Measurements from ENCODE around the gene ARHGAP1.
A peak's percentile ranks its signal among the peaks of the same experiment; 100 is the strongest.

Gene ARHGAP1

DNA sequence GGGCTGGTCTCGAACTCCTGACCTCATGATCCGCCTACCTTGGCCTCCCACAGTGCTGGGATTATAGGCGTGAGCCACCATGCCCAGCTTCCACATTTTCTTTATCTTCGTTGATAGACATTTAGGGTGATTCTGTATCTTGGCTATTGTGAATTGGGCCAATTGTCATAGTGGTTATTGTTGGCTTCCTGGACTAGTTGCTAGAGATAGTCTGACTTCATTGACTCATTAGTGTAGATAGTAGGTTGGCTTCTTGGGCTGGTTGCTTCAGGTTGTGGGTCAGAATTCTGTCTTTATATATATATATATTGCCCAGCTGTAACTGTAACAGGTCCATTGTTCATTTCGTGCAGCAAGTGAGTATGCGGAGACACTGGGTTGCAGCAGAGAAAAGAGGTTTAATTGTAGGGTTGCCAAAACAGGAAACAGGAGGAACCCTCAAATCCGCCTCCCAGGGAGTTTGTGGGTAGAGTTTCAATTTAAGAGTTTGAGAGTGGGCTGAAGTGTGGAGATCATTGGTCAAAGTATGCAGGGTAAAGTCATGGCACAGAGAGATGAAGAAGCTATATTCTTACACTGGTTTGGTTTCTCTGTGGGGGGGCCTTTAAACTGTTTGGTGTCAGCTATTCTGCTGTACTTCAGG, 61.1 kb downstream of the ARHGAP1 start:
- peak; percentile 46 for DNase-seq (ENCODE audit: low read depth)

DNA sequence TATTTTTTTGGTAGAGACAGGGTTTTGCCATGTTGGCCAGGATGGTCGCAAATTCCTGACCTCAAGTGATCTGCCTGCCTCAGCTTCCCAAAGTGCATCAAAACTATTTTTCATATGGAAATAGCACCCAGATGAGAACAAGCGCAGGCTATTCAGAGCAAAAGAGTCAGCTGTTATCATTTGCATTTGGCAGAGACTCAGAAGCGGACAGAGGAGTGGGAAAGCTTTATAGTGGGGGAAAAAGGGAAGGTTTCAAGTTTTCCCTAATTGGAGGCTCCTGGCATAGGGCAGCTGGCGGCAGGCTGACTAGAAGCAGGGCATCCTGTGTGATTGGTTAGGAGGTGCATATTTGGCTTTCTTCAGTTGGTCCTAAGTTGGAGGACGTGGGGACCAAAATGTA, 62.9 kb downstream of the ARHGAP1 start:
- no peak for DNase-seq (ENCODE audit: low read depth)

DNA sequence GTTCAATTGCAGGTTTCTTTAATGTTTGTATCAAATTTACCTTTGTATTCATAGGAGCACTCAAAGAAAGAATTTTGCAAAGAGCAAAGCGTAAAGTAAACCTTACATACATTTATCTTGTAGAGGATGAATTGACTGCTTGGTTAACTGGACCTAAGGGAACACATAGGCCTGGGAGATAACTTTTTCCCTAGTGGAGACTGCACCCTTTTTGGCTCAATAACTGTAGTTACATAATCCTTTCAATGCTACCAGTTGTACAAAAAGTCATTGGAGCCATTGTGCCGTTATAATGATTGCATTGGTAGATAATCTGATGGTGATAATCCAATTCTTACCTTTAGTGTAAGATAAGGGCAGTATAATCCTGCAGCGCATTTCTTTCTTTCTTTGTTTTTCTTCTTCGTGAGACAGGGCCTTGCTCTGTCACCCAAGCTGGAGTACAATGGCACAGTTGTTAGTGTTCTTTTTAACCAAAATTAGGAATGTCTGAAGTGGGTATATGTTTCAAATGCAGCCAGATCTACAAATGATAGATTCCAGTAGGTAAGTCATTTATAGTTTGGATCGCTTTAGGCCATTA, 64.8 kb downstream of the ARHGAP1 start:
- no peak for DNase-seq (ENCODE audit: low read depth)

DNA sequence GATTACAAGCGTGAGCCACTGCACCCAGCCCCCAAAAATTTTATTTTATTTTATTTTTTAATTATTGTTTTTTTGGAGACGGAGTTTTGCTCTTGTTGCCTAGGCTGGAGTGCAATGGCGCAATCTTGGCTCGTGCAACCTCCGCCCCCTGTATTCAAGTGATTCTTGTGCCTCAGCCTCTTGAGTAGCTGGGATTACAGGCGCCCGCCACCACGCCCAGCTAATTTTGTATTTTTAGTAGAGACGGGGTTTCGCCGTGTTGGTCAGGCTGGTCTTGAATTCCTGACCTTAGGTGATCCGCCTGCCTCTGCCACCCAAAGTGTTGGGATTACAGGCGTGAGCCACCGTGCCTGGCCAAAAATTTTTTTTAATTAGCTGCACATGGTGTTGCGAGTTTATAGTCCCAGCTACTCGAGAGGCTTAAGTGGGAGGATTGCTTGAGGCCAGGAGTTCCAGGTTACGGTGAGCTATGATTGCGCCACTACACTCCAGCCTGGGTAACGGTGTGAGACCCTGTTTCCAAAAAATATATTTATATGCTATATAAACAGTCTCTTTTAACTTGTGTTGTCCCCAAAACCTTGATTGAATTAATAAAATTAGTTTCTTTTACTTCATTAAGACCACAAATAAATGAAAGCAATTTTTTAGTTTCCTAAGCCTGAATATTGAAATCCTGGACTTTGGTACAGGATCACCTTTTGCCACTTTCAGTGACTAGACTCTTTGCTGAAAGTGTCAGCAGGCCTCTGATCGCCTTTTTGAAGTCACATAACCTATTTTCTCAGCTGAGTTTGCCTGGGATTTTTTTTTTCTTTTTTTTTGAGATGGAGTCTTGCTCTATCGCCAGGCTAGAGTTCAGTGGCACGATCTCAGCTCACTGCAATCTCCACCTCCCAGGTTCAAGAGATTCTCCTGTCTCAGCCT, 66.9 kb downstream of the ARHGAP1 start:
- DNase-seq (ENCODE audit: low read depth), result no peak

DNA sequence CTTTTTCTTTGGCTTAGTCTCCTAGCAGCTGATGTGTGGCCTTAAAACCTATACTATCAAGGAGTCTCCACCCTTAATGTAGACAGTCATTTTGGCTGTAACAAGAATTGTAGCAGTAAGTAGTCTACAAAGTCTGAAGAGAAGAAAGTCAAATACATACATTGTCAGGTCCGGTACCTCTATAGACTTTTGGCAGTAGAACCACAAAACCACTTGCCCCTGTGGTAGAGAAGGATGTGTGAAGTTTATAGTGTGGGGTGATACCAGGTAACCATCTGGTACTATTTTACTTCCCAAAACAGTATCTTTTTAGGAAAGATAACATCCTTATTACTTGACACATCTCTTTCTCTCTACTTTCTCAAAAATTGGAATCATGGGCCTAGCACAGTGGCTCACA, 67.9 kb downstream of the ARHGAP1 start:
- no peak for DNase-seq (ENCODE audit: low read depth)

DNA sequence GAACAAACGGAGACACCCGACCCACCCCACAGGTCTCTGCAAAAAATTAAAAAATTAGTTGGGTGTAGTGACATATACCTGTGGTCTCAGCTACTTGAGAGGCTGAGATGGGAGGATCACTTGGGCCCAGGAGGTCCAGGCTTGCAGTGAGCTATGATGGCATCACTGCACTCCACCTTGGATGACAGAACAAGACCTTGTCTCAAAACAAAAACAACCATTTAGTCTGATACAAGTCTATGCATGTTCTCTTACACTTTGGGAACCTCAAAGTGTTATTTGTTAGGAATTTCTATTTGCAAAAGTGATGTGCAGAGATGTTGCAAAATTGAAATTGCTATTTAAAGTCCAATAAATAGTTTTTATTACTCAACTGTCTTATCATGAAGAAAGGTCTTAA, 68.7 kb downstream of the ARHGAP1 start:
- no peak for DNase-seq (ENCODE audit: low read depth)

DNA sequence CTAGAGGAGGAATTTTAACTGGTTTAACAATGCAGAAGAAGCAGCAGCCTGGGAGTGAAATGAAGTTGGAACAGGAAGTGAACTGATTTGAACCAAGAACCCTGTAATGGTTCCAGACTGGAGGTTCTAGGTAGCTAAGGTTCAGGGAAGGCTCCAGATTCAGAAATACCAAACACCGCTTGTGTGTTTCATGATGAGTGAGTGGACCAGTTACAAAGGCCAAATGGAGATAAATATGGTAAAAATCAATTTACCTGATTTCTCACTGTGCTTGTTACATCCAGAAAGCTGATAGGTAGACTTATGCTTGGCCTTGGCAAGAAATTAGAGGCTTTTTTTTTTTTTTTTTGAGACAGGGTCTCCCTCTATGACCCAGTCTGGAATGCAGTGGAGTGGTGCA, 70.2 kb downstream of the ARHGAP1 start:
- DNase-seq (ENCODE audit: low read depth), result no peak

DNA sequence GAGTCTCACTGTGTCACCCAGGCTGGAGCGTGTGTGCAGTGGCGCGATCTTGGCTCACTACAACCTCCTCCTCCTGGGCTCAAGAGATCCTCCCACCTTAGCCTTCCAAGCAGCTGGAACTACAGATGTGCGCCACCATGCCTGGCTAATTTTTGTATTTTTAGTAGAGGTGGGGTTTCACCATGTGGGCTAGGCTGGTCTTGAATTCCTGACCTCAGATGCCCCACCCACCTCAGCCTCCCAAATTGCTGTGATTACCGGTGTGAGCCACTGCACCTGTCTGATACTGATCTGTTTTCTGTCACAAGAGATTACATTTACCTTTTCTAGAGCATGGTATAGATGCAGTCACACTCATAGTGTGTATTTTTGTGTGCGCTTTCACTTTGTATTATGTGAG, 71.5 kb downstream of the ARHGAP1 start:
- no peak for DNase-seq (ENCODE audit: low read depth)

Data from iris pigment epithelial cell (primary cell).